Stimulated activated naive CD8-positive, alpha-beta T cell treated with anti-CD3 and anti-CD28 coated beads, Interleukin-15, Interleukin-2, amounts not matched to agents 100 ng/mL and 50 ng/mL, for 24 hours (primary cell): ENCODE data around the gene RNF223.

Source experiments
- H3K27ac Mint-ChIP-seq: one replicate; pipeline ENCODE4 v1.8.0; 2021; ENCODE audit warnings: mild to moderate bottlenecking, mixed read lengths
- H3K27me3 Mint-ChIP-seq: one replicate; pipeline ENCODE4 v1.8.0; 2021; ENCODE audit warnings: mixed read lengths
- H3K36me3 Mint-ChIP-seq: one replicate; pipeline ENCODE4 v1.8.0; 2021; ENCODE audit warnings: low read depth, mixed read lengths
- H3K4me1 Mint-ChIP-seq: one replicate; pipeline ENCODE4 v1.8.0; 2021; ENCODE audit warnings: low read depth, mixed read lengths
- H3K4me3 Mint-ChIP-seq: one replicate; pipeline ENCODE4 v1.8.0; 2021; ENCODE audit warnings: mild to moderate bottlenecking, mixed read lengths
- H3K9me3 Mint-ChIP-seq: one replicate; pipeline ENCODE4 v1.8.0; 2021; ENCODE audit warnings: mixed read lengths

The RNF223 gene

DNA sequence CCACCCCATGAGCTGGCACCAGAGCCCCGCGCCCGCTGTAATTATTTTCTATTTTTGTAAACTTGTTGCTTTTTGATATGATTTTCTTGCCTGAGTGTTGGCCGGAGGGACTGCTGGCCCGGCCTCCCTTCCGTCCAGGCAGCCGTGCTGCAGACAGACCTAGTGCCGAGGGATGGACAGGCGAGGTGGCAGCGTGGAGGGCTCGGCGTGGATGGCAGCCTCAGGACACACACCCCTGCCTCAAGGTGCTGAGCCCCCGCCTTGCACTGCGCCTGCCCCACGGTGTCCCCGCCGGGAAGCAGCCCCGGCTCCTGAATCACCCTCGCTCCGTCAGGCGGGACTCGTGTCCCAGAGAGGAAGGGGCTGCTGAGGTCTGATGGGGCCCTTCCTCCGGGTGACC lies 19.1 kb downstream of the RNF223 start:
- peaks cover 5% of the 10 kb centered on the region for H3K36me3 Mint-ChIP-seq
- no peak overlapping the region for H3K4me3 Mint-ChIP-seq
- peaks cover 9% of the 10 kb centered on the region for H3K4me1 Mint-ChIP-seq
- H3K27ac Mint-ChIP-seq = no peak overlapping the region
- H3K9me3 Mint-ChIP-seq = peaks cover 5% of the 10 kb centered on the region
- H3K27me3 Mint-ChIP-seq = peaks cover 18% of the 10 kb centered on the region

DNA sequence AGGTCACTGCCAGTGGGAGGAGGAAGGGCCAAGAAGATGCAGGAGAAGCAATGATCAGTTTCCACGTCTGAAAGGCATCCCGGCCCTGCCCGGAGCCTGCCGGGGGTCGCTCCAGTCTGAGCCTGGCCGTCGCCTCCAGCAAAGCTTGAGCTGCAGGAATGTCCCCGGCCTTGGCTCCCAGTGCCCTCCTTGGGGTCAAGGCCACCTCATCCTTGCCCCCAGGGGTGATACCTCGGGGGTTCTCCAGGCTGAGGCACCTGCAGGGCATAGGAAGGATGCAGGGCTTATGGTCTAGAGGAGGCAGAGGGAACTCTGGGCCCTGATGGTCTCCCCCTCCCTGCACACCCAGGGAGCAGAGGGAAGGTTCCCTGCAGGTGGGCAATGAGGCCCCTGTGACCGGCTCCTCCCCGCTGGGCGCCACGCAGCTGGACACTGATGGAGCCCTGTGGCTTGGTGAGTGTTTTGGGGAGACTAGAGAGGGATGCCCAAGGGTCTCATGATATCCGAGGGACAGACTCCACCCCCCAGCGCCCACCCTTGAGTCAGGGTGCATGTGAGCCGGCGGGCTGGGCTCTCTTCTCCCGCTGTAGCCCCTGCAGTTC lies 19.9 kb downstream of the RNF223 start:
- peaks cover 8% of the 10 kb centered on the region for H3K4me1 Mint-ChIP-seq
- H3K36me3 Mint-ChIP-seq = peaks cover 5% of the 10 kb centered on the region
- peaks cover 5% of the 10 kb centered on the region for H3K9me3 Mint-ChIP-seq
- no peak overlapping the region for H3K27ac Mint-ChIP-seq
- H3K27me3 Mint-ChIP-seq = peaks cover 18% of the 10 kb centered on the region
- no peak overlapping the region for H3K4me3 Mint-ChIP-seq

DNA sequence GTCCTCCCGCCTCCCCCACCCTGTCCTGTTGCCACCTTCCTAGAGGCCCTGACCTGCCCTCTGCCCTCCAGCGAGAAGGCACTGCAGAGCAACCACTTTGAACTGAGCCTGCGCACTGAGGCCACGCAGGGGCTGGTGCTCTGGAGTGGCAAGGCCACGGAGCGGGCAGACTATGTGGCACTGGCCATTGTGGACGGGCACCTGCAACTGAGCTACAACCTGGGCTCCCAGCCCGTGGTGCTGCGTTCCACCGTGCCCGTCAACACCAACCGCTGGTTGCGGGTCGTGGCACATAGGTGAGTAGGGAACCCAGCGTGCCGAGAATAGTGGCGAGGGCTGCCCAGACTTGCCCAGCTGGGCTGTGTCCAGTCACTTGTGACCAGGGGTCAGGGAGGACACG lies 20.4 kb downstream of the RNF223 start:
- H3K4me1 Mint-ChIP-seq = peaks cover 5% of the 10 kb centered on the region
- peaks cover 5% of the 10 kb centered on the region for H3K36me3 Mint-ChIP-seq
- H3K27me3 Mint-ChIP-seq = peaks cover 15% of the 10 kb centered on the region
- H3K9me3 Mint-ChIP-seq = peaks cover 5% of the 10 kb centered on the region
- H3K4me3 Mint-ChIP-seq = no peak overlapping the region
- H3K27ac Mint-ChIP-seq = no peak overlapping the region

DNA sequence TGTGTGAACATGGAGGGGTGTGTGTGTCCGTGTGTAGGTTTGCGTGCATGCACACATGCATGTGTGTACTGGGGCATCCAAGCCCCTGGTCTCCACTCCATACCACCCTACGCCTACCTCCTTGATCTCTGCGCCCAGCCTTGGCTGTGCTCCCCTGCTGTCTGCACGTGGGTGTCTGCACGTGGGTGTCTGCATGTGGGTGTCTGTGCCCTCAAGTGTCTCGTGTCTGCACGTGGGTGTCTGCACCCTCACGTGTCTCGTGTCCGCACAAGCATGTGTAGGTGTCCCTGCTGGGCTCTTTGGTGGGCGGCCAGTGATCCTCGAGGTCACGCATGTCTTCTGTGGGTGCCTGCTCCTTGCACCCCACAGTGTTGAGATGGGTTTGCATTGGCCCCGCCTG lies 21.1 kb downstream of the RNF223 start:
- no peak overlapping the region for H3K4me3 Mint-ChIP-seq
- peaks cover 5% of the 10 kb centered on the region for H3K36me3 Mint-ChIP-seq
- peaks cover 5% of the 10 kb centered on the region for H3K9me3 Mint-ChIP-seq
- H3K4me1 Mint-ChIP-seq = no peaks in the 10 kb centered on the region
- no peak overlapping the region for H3K27ac Mint-ChIP-seq
- peaks cover 9% of the 10 kb centered on the region for H3K27me3 Mint-ChIP-seq

DNA sequence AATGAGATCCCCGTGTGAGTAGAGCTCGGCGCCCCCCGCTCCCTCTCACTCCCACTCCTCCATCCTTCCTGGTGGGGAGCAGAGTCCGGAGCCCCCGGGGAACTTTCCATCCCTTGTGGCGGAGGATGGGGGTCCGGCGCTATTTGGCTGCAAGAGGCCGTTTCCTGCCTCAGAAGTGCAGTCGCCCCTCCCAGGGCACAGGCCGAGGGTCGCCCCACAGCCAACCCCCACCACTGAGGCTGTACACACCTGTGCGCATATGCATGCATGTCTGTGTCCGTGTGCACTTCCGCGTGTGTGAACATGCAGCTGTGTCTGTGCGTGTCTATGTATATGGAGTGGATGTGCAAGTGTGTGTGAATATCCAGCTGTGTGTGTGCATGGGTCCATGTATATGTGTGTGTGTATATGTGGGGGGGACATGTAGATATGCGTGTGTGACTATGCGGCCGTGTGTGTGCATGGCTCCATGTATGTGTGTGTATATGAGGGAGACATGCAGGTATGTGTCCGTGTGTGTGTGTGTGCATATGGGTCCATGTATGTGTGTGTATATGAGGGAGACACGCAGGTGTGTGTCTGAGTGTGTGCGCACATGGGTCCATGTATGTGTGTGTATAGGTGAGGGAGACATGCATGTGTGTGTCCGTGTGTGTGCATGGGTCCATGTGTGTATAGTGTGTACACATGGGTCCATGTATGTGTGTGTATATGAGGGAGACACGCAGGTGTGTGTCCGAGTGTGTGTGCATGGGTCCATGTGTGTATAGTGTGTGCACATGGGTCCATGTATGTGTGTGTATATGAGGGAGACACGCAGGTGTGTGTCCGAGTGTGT lies 21.9 kb downstream of the RNF223 start:
- Mint-ChIP-seq H3K4me1 (no peaks in the 10 kb centered on the region), H3K4me3 (no peak overlapping the region), H3K36me3 (peaks cover 5% of the 10 kb centered on the region), H3K9me3 (peaks cover 5% of the 10 kb centered on the region), H3K27ac (no peak overlapping the region), H3K27me3 (peaks cover 3% of the 10 kb centered on the region)

DNA sequence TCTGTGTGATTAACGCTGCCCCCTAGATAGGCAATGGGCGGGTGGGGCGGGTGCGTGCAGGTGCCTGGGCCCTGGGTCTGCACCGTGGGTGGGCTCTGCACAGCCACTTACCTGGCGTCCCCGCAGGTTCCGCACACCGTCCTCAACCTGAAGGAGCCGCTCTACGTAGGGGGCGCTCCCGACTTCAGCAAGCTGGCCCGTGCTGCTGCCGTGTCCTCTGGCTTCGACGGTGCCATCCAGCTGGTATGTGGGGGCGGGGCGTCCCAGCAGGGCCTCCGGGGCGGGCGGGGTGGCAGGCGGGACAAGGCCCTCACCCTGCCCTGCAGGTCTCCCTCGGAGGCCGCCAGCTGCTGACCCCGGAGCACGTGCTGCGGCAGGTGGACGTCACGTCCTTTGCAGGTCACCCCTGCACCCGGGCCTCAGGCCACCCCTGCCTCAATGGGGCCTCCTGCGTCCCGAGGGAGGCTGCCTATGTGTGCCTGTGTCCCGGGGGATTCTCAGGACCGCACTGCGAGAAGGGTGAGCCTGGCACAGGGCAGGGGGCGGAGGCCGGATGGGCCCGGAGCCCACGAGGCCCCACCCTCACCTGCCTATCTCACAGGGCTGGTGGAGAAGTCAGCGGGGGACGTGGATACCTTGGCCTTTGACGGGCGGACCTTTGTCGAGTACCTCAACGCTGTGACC lies 22.8 kb downstream of the RNF223 start:
- H3K27me3 Mint-ChIP-seq = no peaks in the 10 kb centered on the region
- no peaks in the 10 kb centered on the region for H3K4me1 Mint-ChIP-seq
- peaks cover 5% of the 10 kb centered on the region for H3K36me3 Mint-ChIP-seq
- no peak overlapping the region for H3K4me3 Mint-ChIP-seq
- no peak overlapping the region for H3K27ac Mint-ChIP-seq
- peaks cover 5% of the 10 kb centered on the region for H3K9me3 Mint-ChIP-seq

GRCh38 chr1:1050577-1051052 lies 23.5 kb downstream of the RNF223 start:
- Mint-ChIP-seq H3K4me3 (no peak overlapping the region), H3K4me1 (no peaks in the 10 kb centered on the region), H3K36me3 (peaks cover 5% of the 10 kb centered on the region), H3K9me3 (peaks cover 5% of the 10 kb centered on the region), H3K27me3 (no peaks in the 10 kb centered on the region), H3K27ac (no peak overlapping the region)

GRCh38 chr1:1049318-1050165 lies 24.6 kb downstream of the RNF223 start:
- Mint-ChIP-seq H3K27ac (no peak overlapping the region), H3K27me3 (no peaks in the 10 kb centered on the region), H3K9me3 (peaks cover 5% of the 10 kb centered on the region), H3K36me3 (peaks cover 5% of the 10 kb centered on the region), H3K4me3 (no peak overlapping the region), H3K4me1 (no peaks in the 10 kb centered on the region)

DNA sequence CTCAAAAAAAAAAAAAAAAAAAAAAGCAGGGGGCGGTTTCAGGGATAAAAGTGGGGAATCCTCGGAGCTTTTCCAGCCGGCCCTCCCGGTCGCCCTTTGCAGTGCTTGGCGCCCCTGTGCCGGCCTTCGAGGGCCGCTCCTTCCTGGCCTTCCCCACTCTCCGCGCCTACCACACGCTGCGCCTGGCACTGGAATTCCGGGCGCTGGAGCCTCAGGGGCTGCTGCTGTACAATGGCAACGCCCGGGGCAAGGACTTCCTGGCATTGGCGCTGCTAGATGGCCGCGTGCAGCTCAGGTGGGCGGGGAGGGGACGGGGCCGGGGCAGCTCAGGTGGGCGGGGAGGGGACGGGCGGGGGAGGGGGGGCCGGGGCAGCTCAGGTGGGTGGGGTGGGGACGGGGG lies 25.3 kb downstream of the RNF223 start:
- Mint-ChIP-seq H3K4me3 (no peak overlapping the region), H3K9me3 (peaks cover 5% of the 10 kb centered on the region), H3K36me3 (peaks cover 5% of the 10 kb centered on the region), H3K27ac (no peak overlapping the region), H3K27me3 (no peaks in the 10 kb centered on the region), H3K4me1 (no peaks in the 10 kb centered on the region)

DNA sequence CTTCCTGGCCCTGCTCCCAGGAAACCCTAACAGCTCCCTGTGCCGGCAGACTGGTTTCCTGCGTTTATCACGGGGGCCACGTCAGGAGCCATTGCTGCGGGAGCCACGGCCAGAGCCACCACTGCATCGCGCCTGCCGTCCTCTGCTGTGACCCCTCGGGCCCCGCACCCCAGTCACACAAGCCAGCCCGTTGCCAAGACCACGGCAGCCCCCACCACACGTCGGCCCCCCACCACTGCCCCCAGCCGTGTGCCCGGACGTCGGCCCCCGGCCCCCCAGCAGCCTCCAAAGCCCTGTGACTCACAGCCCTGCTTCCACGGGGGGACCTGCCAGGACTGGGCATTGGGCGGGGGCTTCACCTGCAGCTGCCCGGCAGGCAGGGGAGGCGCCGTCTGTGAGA lies 26.1 kb downstream of the RNF223 start:
- Mint-ChIP-seq H3K9me3 (peaks cover 5% of the 10 kb centered on the region), H3K27ac (no peak overlapping the region), H3K27me3 (no peaks in the 10 kb centered on the region), H3K36me3 (peaks cover 5% of the 10 kb centered on the region), H3K4me3 (no peak overlapping the region), H3K4me1 (no peaks in the 10 kb centered on the region)

DNA sequence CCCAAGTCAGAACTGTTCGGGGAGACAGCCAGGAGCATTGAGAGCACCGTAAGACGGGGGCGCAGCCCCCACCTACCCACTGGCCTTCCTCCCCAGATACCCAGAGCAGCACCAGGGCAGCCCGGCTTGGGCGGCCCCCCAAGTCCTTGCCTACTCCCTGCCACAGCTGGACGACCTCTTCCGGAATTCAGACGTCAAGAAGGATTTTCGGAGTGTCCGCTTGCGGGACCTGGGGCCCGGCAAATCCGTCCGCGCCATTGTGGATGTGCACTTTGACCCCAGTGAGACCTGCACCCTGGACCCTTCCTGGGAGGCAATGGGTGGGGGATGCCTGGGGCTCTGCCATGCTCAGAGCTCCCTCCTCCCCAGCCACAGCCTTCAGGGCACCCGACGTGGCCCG lies 26.7 kb downstream of the RNF223 start:
- Mint-ChIP-seq H3K27me3 (no peaks in the 10 kb centered on the region), H3K27ac (no peak overlapping the region), H3K9me3 (peaks cover 2% of the 10 kb centered on the region), H3K4me1 (no peaks in the 10 kb centered on the region), H3K36me3 (peaks cover 5% of the 10 kb centered on the region), H3K4me3 (no peak overlapping the region)

DNA sequence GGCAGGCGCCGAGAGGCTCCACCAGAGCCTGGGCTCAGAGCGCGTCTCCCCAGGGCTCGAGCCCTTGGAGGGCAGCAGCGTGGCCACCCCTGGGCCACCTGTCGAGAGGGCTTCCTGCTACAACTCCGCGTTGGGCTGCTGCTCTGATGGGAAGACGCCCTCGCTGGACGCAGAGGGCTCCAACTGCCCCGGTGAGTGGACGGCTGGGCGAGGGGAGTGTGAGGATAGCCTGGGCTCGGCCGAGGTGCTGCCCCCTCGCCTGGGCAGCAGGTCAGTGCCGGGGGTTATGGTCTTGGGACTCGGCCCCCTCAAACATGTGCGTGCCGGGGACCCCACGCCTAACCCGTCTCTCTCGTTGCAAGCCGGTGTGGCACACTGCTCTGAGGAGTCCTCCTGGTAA lies 27.3 kb downstream of the RNF223 start:
- Mint-ChIP-seq H3K4me1 (no peaks in the 10 kb centered on the region), H3K27ac (no peak overlapping the region)

DNA sequence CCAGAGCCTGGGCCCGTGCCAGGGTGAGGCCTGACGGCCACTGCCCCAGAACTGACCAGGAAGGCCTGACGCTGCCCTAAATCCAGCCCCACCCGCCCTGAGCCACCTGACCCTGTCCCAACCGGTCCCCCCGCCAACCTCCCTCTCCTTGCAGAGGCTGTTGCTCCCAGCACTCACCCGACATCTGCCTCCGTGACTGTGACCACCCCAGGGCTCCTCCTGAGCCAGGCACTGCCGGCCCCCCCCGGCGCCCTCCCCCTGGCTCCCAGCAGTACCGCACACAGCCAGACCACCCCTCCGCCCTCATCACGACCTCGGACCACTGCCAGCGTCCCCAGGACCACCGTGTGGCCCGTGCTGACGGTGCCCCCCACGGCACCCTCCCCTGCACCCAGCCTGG lies 27.9 kb downstream of the RNF223 start:
- H3K4me1 Mint-ChIP-seq = no peaks in the 10 kb centered on the region
- no peaks in the 10 kb centered on the region for H3K9me3 Mint-ChIP-seq
- H3K36me3 Mint-ChIP-seq = no peaks in the 10 kb centered on the region
- H3K27ac Mint-ChIP-seq = no peak overlapping the region
- no peak overlapping the region for H3K4me3 Mint-ChIP-seq
- no peaks in the 10 kb centered on the region for H3K27me3 Mint-ChIP-seq

More for the DNA sequence above, 27.3 kb downstream of the RNF223 start:
- Mint-ChIP-seq H3K4me3 (no peak overlapping the region), H3K36me3 (no peaks in the 10 kb centered on the region), H3K27me3 (no peaks in the 10 kb centered on the region), H3K9me3 (no peaks in the 10 kb centered on the region)

GRCh38 chr1:1045129-1045528 lies 29.0 kb downstream of the RNF223 start:
- Mint-ChIP-seq H3K4me3 (no peak overlapping the region), H3K36me3 (no peaks in the 10 kb centered on the region), H3K4me1 (no peaks in the 10 kb centered on the region), H3K27me3 (no peaks in the 10 kb centered on the region), H3K9me3 (no peaks in the 10 kb centered on the region), H3K27ac (no peak overlapping the region)
